GM04504 (cell line): ENCODE results near the gene KRTAP1-4.
"Not testable (repeated sequence)": the region's sequence is repeated elsewhere in the genome, so short reads cannot be mapped to it uniquely, and the experiment has no call there.

Source experiments
- DNase-seq: peaks from one replicate; pipeline ENCODE4 v3.0.0-alpha.2; 2012; ENCODE audit warnings: low read depth

The KRTAP1-4 gene

GRCh38 chr17:41004397-41004796 is 25.6 kb downstream of the KRTAP1-4 start:
- DNase-seq = no peak

- DNase-seq = no peak
These were observed 26.1 kb downstream of the KRTAP1-4 start for GRCh38 chr17:41003926-41004325.

GRCh38 chr17:41002814-41003213 is 27.2 kb downstream of the KRTAP1-4 start:
- DNase-seq = no peak

- DNase-seq = no peak
These were observed 28.2 kb downstream of the KRTAP1-4 start for GRCh38 chr17:41001795-41002194.

GRCh38 chr17:40999563-40999962 is 30.4 kb downstream of the KRTAP1-4 start, which contains the start of gene KRTAP3-2:
Gene KRTAP3-2, minus strand, starts transcription at chr17:40999906. Its CDS starts 53 bp downstream, at chr17:40999853.
- DNase-seq = not testable (repeated sequence)

GRCh38 chr17:40997361-40997760 is 32.6 kb downstream of the KRTAP1-4 start:
- DNase-seq = no peak

GRCh38 chr17:40996829-40997228 is 33.2 kb downstream of the KRTAP1-4 start:
- DNase-seq = no peak

GRCh38 chr17:40995116-40995515 is 34.9 kb downstream of the KRTAP1-4 start:
- no peak for DNase-seq

- no peak for DNase-seq
These were observed 36.2 kb downstream of the KRTAP1-4 start, which contains the start of gene KRTAP3-3 for GRCh38 chr17:40993839-40994238. Gene KRTAP3-3, minus strand, starts transcription at chr17:40994164. Its CDS starts 67 bp downstream, at chr17:40994097.

GRCh38 chr17:40993084-40993483 is 36.9 kb downstream of the KRTAP1-4 start:
- no peak for DNase-seq

- no peak for DNase-seq
These were observed 37.3 kb downstream of the KRTAP1-4 start for GRCh38 chr17:40992666-40993065.

GRCh38 chr17:40986920-40987319 is 43.1 kb downstream of the KRTAP1-4 start:
- no peak for DNase-seq

GRCh38 chr17:40984226-40984625 is 45.8 kb downstream of the KRTAP1-4 start, which contains the start of gene KRT40:
Gene KRT40, minus strand, starts transcription at chr17:40984326. Its CDS starts 53 bp downstream, at chr17:40984273.
- no peak for DNase-seq

GRCh38 chr17:40981115-40981514 is 48.9 kb downstream of the KRTAP1-4 start:
- DNase-seq = no peak

- peak; percentile 20 for DNase-seq
These were observed 49.4 kb downstream of the KRTAP1-4 start for GRCh38 chr17:40980596-40980995.

- DNase-seq = no peak
These were observed 49.9 kb downstream of the KRTAP1-4 start for GRCh38 chr17:40980117-40980516.
